ENCODE results near the gene DDIT3.

- TF ChIP-seq, protein P1, sequence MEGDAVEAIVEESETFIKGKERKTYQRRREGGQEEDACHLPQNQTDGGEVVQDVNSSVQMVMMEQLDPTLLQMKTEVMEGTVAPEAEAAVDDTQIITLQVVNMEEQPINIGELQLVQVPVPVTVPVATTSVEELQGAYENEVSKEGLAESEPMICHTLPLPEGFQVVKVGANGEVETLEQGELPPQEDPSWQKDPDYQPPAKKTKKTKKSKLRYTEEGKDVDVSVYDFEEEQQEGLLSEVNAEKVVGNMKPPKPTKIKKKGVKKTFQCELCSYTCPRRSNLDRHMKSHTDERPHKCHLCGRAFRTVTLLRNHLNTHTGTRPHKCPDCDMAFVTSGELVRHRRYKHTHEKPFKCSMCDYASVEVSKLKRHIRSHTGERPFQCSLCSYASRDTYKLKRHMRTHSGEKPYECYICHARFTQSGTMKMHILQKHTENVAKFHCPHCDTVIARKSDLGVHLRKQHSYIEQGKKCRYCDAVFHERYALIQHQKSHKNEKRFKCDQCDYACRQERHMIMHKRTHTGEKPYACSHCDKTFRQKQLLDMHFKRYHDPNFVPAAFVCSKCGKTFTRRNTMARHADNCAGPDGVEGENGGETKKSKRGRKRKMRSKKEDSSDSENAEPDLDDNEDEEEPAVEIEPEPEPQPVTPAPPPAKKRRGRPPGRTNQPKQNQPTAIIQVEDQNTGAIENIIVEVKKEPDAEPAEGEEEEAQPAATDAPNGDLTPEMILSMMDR (conservative IDR thresholded peaks at IDR 0.05; ENCODE audit: low read depth, low read length), result no peak
- TF ChIP-seq EZH2 (IDR thresholded peaks at IDR 0.05; ENCODE audit: low read length, unreplicated experiment), result no peak
- no peak for TF ChIP-seq EZH2phosphoT487 (IDR thresholded peaks at IDR 0.05; ENCODE audit: borderline replicate concordance, low read length)
Measured at GRCh38 chr12:57554453-57554852, 34.1 kb upstream of the DDIT3 start.

Measured in PC-3 (cell line).